Stimulated activated CD8-positive, alpha-beta memory T cell treated with anti-CD3 and anti-CD28 coated beads, Interleukin-2, amount 100 ng/mL, for 1 hour (primary cell): ENCODE data around the gene EVI5.
"Not testable (repeated sequence)": the region's sequence is repeated elsewhere in the genome, so short reads cannot be mapped to it uniquely, and the experiment has no call there.

Source experiments
- DNase-seq, 2 donors: peaks; one replicate each; pipeline ENCODE4 v3.0.0-alpha.2; 2020; ENCODE audit warnings: low read depth in 2 of 2

EVI5 gene

DNA sequence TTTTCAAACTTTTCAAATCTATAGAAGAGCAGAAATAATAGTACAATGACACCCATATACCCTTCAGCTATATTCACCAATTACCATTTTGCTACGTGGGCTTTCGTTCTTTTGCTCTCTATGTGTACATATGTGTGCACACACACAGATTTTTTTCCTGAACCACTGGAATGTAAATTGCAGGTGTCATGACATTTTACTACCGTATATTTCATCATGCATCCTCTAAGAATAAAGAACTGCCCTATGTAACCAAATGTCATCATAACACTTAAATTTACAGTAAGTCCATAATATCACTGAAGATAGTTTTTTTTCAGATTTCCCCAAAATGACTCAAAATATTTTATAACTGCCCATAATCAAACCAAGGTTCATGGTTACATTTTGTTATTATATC is 209.8 kb downstream of the EVI5 start:
- no peak for DNase-seq

- DNase-seq: no peak
Measured at GRCh38 chr1:92572520-92572919, 212.4 kb downstream of the EVI5 start.

- DNase-seq: no peak
Measured at GRCh38 chr1:92571578-92571977, 213.3 kb downstream of the EVI5 start.

DNA sequence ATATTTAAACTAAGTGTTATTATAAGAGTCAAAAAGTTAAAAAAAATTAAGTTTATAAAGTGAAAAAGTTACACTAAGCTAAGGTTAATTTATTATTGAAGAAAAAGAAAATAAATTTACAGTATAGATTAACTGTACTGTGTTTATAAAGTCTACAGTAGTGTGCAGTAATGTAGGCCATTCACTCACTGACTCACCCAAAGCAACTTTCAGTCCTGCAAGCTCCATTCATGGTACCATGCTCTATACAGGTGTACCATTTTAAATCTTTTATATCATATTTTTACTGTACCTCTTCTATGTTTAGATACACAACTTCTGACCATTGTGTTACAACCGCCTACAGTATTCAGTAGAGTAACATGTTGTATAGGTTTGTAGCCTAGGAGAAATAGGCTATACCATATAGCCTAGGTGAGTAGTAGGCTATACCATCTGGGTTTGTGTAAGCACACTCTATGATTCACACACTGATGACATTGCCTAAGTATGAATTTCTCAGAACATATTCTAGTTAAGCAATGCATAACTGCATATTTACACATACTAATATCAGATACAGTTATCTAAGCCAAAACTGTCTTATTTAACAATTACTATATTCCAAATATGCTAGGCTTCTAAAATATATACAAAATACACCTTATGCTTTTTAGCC is 217.6 kb downstream of the EVI5 start:
- no peak for DNase-seq

DNA sequence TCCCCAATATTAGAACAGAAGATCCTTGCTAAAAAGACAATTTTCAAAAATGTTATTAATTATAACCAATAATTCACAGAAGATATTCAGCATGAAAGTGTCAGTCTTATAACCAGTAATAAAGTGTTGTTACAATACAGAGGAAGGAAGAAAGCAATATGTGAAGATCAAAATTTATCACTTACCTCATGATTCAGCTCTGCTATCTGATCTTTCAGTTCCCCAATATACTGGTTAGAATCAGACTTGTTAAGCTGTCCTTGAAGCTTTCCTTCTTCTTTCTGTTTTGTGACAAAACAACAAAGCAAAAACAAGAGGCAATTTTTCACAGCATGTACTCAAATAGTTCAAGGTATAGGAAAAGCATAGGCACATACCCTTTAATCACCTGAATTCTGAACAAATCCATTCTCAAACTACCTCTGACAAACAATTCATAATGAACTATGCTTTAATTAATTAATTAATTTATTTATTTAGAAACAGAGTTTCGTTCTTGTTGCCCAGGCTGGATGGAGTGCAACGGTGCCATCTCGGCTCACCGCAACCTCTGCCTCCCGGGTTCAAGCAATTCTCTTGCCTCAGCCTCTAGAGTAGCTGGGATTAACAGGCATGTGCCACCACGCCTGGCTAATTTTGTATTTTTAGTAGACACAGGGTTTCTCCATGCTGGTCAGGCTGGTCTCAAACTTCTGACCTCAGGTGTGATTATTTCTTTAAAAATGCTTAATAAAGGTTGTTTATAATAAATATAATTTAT is 221.3 kb downstream of the EVI5 start:
- DNase-seq: no peak

DNA sequence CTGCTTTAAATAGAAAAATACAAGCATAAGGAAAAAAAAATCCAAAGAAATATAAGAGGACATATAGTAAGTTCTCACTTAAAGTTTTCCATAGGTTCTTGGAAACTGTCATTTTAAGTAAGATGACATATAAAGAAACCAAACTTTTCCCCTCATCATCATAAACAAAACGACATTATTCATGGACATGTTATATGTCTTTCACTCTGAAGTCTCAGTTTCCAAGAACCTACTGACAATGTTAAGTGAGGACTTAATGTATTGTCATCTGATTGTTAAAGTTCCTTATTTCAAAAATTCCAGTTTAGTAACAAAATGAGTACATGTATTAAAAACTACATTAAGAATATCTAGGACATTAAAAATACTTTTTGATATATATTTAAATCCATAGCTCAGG is 228.6 kb downstream of the EVI5 start:
- DNase-seq: no peak

GRCh38 chr1:92554216-92554615 is 230.7 kb downstream of the EVI5 start:
- DNase-seq: no peak

- DNase-seq: no peak
Measured at GRCh38 chr1:92551916-92552315, 233.0 kb downstream of the EVI5 start.

DNA sequence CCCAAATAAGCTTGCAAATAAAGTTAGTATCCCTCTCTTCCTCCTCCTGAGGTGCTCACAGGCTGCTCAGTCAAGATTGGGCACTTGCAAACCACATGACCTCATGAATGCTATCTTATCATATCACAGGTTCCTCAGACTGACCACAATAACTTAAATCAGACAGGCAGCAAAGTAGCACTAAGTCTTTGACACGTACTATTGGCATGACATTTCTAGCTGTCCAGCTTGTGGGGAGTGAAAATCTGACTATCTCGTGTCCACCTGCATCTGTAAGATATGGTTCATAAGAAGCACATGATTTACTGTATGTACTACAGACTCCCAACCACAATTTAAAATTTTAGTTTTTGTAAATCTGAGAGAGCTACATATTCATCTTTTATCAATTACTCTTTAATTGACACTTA is 240.1 kb downstream of the EVI5 start:
- DNase-seq: no peak

- DNase-seq: no peak
Measured at GRCh38 chr1:92543131-92544055, 241.5 kb downstream of the EVI5 start.

DNA sequence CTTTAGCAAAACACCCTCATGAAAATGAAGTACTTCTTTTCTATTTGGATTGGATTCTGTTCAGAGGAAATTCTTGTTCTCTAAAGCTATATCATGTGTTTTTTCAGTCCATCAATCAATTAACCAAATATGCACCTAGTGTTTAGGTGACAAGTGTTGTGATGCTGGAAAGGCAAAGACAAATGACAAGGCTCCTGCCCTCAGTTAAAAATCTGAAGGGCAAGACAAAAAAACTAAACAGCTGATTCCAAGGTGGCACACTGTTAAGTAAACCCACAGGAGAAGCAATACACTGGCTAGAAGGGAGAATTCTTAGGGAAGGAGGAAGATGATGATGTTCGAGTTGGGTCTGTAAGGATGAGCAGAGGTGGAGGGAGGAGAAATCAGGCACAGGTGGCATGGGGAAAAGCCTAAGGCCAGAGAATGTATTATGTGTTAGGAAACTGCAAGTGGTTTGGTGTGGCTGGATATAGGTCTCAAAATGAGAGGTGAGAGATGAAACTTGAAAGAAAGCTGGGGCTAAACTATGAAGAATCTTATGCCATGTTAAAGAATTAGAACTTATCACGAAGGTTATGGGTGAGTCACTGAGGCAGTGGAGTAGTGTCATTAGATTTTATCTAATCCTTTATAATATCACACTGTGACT is 246.4 kb downstream of the EVI5 start:
- no peak for DNase-seq

DNA sequence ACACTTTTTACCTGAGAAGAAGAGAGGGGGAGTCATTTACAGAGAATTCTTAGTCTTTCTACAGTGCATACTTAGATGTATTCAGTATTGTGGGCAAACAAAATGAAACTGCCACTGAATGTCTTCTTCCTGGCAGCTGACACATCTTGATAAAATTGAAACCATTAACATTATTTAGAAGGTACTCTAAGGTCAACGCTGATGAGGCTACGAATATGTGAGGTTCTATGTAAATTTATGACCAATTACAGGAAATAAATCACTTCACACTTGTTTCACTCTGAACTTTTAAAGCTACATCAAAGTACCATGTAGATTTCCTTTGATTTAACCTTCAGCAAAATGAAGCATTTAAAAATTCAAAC is 246.9 kb downstream of the EVI5 start:
- no peak for DNase-seq

- no peak for DNase-seq
Measured at GRCh38 chr1:92536980-92537884, 247.7 kb downstream of the EVI5 start.

- DNase-seq: no peak
Measured at GRCh38 chr1:92536211-92536979, 248.5 kb downstream of the EVI5 start.

DNA sequence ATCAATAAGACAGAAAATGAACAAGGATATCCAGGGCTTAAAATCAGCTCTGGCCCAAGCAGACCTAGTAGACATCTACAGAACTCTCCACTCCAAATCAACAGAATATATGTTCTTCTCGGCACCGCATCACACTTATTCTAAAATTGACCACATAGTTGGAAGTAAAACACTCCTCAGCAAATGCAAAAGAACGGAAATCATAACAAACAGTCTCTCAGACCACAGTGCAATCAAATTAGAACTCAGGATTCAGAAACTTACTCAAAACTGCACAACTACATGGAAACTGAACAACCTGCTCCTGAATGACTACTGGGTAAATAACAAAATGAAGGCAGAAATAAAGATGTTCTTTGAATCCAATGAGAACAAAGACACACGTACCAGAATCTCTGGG is 252.5 kb downstream of the EVI5 start:
- DNase-seq: not testable (repeated sequence)

DNA sequence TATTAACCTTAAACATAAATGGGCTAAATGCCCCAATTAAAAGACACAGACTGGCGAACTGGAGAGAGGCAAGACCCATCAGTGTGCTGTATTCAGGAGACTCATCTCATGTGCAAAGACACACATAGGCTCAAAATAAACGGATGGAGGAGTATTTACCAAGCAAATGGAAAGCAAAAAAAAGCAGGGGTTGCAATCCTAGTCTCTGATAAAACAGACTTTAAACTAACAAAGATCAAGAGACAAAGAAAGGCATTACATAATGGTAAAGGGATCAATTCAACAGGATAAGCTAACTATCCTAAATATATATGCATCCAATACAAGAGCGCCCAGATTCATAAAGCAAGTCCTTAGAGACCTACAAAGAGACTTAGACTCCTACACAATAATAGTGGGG is 253.0 kb downstream of the EVI5 start:
- not testable (repeated sequence) for DNase-seq

- DNase-seq: no peak
Measured at GRCh38 chr1:92527670-92528069, 257.2 kb downstream of the EVI5 start.

- not testable (repeated sequence) for DNase-seq
Measured at GRCh38 chr1:92524944-92525590, 259.8 kb downstream of the EVI5 start.

DNA sequence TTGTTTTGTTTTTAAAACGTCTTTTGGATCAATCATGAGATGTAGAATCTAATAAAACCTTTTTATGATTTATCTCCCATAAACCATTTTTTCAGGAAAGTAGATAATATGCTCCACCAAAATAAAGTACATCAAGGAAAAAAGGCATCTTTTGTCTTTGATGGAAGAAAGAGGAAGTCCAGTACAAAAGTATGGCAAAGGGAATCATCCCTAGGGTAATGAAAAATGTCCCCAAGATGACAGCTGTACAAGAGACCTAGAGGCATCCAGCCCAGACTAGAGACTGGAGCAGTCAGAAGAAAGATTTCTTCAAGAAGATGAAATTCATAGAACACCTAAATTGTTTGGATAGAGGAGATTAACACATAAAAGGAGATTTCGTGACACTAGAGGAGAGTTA is 265.9 kb downstream of the EVI5 start:
- DNase-seq: no peak

GRCh38 chr1:92516574-92516973 is 268.3 kb downstream of the EVI5 start:
- DNase-seq: no peak
